SK-N-SH treated with all-trans-retinoic acid at 6 μM for 48 hours (cell line): ENCODE measurements around the gene KPNA1.

Source experiments
- ATAC-seq: fragments of 200-7000 bp; cut with Tn5 transposase; 3 replicates; pipeline ENCODE4 v1.9.1; 2020; ENCODE audit warnings: mild to moderate bottlenecking, moderate library complexity
- ARNTL ChIP-seq: fragments of 450-650 bp; formaldehyde crosslinking; IDR thresholded peaks from 2 replicates; pipeline ENCODE4 v1.5.0; 2020; ENCODE audit warnings: low read depth, mild to moderate bottlenecking, moderate library complexity, borderline replicate concordance
- BACH2 ChIP-seq: fragments of 250-450 bp; sonication (Bioruptor Pico); IDR thresholded peaks from 2 replicates; pipeline ENCODE4 v1.9.0; 2021; ENCODE audit warnings: mild to moderate bottlenecking, borderline replicate concordance
- CSDC2 ChIP-seq: fragments of 250-450 bp; sonication (Bioruptor Pico); IDR thresholded peaks from 2 replicates; pipeline ENCODE4 v1.5.0; 2020; ENCODE audit warnings: mild to moderate bottlenecking, moderate library complexity
- ESRRG ChIP-seq: fragments of 250-450 bp; sonication (Bioruptor Pico); IDR thresholded peaks from 2 replicates; pipeline ENCODE4 v1.6.1; 2021; ENCODE audit warnings: mild to moderate bottlenecking
- GLIS3 ChIP-seq: fragments of 250-450 bp; sonication (Bioruptor Pico); IDR thresholded peaks from 2 replicates; pipeline ENCODE4 v1.5.0; 2020; ENCODE audit warnings: mild to moderate bottlenecking, moderate library complexity
- ISL1 ChIP-seq: fragments of 250-450 bp; sonication (Bioruptor Pico); IDR thresholded peaks from 2 replicates; pipeline ENCODE4 v2.1.2; 2022; ENCODE audit warnings: mild to moderate bottlenecking, moderate library complexity
- OSR1 ChIP-seq: fragments of 250-450 bp; sonication (Bioruptor Pico); IDR thresholded peaks from 2 replicates; pipeline ENCODE4 v1.8.0; 2022; ENCODE audit warnings: moderate library complexity, mild to moderate bottlenecking, inconsistent platforms
- PATZ1 ChIP-seq: fragments of 250-450 bp; sonication (Bioruptor Pico); IDR thresholded peaks from 2 replicates; pipeline ENCODE4 v1.8.0; 2020; ENCODE audit warnings: mild to moderate bottlenecking, moderate library complexity, borderline replicate concordance
- RARB ChIP-seq: fragments of 250-450 bp; sonication (Bioruptor Pico); IDR thresholded peaks from 2 replicates; pipeline ENCODE4 v1.8.0; 2021; ENCODE audit warnings: mild to moderate bottlenecking, moderate library complexity
- SNAI2 ChIP-seq: fragments of 250-450 bp; sonication (Bioruptor Pico); IDR thresholded peaks from 2 replicates; pipeline ENCODE4 v1.5.0; 2020; ENCODE audit warnings: mild to moderate bottlenecking, moderate library complexity
- TCF4 ChIP-seq: fragments of 250-450 bp; sonication (Bioruptor Pico); IDR thresholded peaks from 2 replicates; pipeline ENCODE4 v1.8.0; 2021; ENCODE audit warnings: mild to moderate bottlenecking, moderate library complexity, borderline replicate concordance
- TOX ChIP-seq: fragments of 250-450 bp; sonication (Bioruptor Pico); IDR thresholded peaks from 2 replicates; pipeline ENCODE4 v1.8.0; 2021; ENCODE audit warnings: mild to moderate bottlenecking, moderate library complexity, borderline replicate concordance
- TSHZ2 ChIP-seq: fragments of 250-450 bp; sonication (Bioruptor Pico); IDR thresholded peaks from 2 replicates; pipeline ENCODE4 v1.5.0; 2020; ENCODE audit warnings: mild to moderate bottlenecking, moderate library complexity
- ZC3H10 ChIP-seq: fragments of 250-450 bp; sonication (Bioruptor Pico); IDR thresholded peaks from 2 replicates; pipeline ENCODE4 v1.5.1; 2021; ENCODE audit warnings: mild to moderate bottlenecking, moderate library complexity
- ZFP3 ChIP-seq: fragments of 250-450 bp; sonication (Bioruptor Pico); IDR thresholded peaks from 2 replicates; pipeline ENCODE4 v1.5.0; 2020; ENCODE audit warnings: mild to moderate bottlenecking, moderate library complexity
- ZFP30 ChIP-seq: fragments of 450-650 bp; formaldehyde crosslinking; IDR thresholded peaks from 2 replicates; pipeline ENCODE4 v1.5.0; 2022; ENCODE audit warnings: mild to moderate bottlenecking, moderate library complexity
- ZNF565 ChIP-seq: fragments of 450-650 bp; formaldehyde crosslinking; conservative IDR thresholded peaks from 2 replicates; pipeline ENCODE4 v1.5.0; 2020; ENCODE audit warnings: low read depth, mild to moderate bottlenecking, moderate library complexity
- ZNF8 ChIP-seq: fragments of 450-650 bp; formaldehyde crosslinking; IDR thresholded peaks from 2 replicates; pipeline ENCODE4 v1.5.0; 2020; ENCODE audit warnings: mild to moderate bottlenecking, moderate library complexity
- TF ChIP-seq, protein P1 (sequence below): fragments of 250-450 bp; sonication (Bioruptor Pico); IDR thresholded peaks from 2 replicates; pipeline ENCODE4 v1.5.1; 2020; ENCODE audit warnings: low read depth, mild to moderate bottlenecking, moderate library complexity
- TF ChIP-seq, protein P2 (sequence below): fragments of 250-450 bp; sonication (Bioruptor Pico); IDR thresholded peaks from 2 replicates; pipeline ENCODE4 v1.8.0; 2021; ENCODE audit warnings: low read depth, mild to moderate bottlenecking, moderate library complexity, borderline replicate concordance
- TF ChIP-seq, protein P3 (sequence below): fragments of 250-450 bp; sonication (Bioruptor Pico); IDR thresholded peaks from 2 replicates; pipeline ENCODE4 v1.5.1; 2021; ENCODE audit warnings: mild to moderate bottlenecking, moderate library complexity

Gene KPNA1

DNA sequence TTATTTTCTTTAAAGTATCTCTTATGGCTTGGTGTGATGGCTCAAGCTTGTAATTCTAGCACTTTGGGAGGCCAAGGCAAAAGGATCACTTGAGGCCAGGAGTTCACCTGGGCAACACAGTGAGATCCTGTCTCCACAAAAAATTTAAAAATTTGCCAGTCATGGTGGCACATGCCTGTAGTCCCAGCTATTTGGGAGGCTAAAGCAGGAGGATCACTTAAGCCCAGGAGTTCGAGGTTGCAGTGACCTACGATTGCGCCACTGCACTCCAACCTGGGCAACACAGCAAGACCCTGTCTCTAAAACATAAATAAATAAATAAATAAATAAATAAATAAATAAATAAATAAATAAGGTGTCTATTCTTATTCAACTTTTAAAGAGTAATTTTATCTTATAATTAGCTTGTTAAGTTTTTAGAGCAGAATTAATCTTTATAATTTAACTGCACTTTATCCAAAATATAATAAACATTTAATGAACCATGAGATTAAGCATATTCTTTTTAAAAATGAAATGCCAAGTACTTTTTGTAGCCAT is 48.0 kb downstream of the KPNA1 start (continued):
- TF ChIP-seq TSHZ2 (CRISPR knock-in tag) (no peak), SNAI2 (no peak), ZNF565 (CRISPR knock-in tag) (no peak), ISL1 (CRISPR knock-in tag) (no peak)

DNA sequence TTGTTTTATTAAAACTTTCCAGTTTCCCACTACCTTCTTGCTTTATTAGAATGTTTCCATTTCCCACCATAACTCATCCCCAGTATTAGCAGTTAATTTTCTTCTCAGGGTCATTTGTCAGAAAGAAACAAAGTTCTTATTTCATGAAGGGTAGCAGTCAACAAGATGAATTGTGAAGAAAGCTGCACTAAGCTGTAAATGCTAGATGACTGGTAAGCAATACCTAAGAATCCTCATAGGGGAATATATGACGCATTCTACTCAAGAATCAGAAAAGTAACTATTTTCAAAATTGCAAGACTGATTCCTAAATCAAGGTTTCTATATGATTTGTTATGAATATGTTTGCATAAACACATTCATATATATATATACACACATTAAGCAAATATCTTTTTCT is 50.1 kb downstream of the KPNA1 start:
- no peak for ATAC-seq
- TF ChIP-seq, protein P1, sequence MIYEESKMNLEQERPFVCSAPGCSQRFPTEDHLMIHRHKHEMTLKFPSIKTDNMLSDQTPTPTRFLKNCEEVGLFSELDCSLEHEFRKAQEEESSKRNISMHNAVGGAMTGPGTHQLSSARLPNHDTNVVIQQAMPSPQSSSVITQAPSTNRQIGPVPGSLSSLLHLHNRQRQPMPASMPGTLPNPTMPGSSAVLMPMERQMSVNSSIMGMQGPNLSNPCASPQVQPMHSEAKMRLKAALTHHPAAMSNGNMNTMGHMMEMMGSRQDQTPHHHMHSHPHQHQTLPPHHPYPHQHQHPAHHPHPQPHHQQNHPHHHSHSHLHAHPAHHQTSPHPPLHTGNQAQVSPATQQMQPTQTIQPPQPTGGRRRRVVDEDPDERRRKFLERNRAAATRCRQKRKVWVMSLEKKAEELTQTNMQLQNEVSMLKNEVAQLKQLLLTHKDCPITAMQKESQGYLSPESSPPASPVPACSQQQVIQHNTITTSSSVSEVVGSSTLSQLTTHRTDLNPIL (CRISPR knock-in tag): no peak
- TF ChIP-seq ZFP3 (no peak), GLIS3 (CRISPR knock-in tag) (no peak), ZC3H10 (CRISPR knock-in tag) (no peak)
- TF ChIP-seq, all 23 proteins: peak for 0

DNA sequence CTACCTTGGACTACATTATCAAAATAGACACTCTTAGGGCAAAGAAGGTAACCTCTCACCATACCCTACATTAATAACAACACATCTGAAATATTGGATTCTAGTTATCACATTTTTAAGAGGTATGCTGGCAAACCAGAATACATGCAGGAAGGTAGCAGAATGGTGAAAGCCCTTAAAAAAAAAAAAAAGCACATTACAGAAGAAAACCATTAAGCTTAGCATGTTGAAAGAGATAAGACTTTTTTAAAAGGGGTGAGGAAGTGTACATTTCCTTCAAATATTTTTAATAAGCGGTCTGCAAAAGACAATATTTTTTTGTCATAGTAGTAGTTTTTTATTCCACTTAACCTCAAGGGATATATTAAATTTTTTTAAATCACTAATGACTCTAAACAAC is 52.3 kb downstream of the KPNA1 start:
- no peak for TF ChIP-seq GLIS3 (CRISPR knock-in tag)
- no peak for TF ChIP-seq SNAI2
- no peak for TF ChIP-seq ZNF8 (CRISPR knock-in tag)
- TF ChIP-seq ZFP3: no peak
- TF ChIP-seq ARNTL (CRISPR knock-in tag): no peak
- TF ChIP-seq, protein P1 (CRISPR knock-in tag): no peak
- no peak for TF ChIP-seq BACH2 (CRISPR knock-in tag)
- no peak for TF ChIP-seq CSDC2 (CRISPR knock-in tag)
- TF ChIP-seq, protein P2, sequence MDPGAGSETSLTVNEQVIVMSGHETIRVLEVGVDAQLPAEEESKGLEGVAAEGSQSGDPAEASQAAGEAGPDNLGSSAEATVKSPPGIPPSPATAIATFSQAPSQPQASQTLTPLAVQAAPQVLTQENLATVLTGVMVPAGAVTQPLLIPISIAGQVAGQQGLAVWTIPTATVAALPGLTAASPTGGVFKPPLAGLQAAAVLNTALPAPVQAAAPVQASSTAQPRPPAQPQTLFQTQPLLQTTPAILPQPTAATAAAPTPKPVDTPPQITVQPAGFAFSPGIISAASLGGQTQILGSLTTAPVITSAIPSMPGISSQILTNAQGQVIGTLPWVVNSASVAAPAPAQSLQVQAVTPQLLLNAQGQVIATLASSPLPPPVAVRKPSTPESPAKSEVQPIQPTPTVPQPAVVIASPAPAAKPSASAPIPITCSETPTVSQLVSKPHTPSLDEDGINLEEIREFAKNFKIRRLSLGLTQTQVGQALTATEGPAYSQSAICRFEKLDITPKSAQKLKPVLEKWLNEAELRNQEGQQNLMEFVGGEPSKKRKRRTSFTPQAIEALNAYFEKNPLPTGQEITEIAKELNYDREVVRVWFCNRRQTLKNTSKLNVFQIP (CRISPR knock-in tag): no peak
- TF ChIP-seq RARB: no peak
- TF ChIP-seq TOX: no peak
- TF ChIP-seq ZC3H10 (CRISPR knock-in tag): no peak
- no peak for TF ChIP-seq ZNF565 (CRISPR knock-in tag)
- no peak for TF ChIP-seq OSR1 (CRISPR knock-in tag)
- no peak for TF ChIP-seq PATZ1 (CRISPR knock-in tag)
- TF ChIP-seq ZFP30 (CRISPR knock-in tag): no peak
- TF ChIP-seq, protein P3, sequence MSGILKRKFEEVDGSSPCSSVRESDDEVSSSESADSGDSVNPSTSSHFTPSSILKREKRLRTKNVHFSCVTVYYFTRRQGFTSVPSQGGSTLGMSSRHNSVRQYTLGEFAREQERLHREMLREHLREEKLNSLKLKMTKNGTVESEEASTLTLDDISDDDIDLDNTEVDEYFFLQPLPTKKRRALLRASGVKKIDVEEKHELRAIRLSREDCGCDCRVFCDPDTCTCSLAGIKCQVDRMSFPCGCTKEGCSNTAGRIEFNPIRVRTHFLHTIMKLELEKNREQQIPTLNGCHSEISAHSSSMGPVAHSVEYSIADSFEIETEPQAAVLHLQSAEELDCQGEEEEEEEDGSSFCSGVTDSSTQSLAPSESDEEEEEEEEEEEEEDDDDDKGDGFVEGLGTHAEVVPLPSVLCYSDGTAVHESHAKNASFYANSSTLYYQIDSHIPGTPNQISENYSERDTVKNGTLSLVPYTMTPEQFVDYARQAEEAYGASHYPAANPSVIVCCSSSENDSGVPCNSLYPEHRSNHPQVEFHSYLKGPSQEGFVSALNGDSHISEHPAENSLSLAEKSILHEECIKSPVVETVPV (CRISPR knock-in tag): no peak
- no peak for TF ChIP-seq ESRRG (CRISPR knock-in tag)
- no peak for TF ChIP-seq TCF4 (CRISPR knock-in tag)
- no peak for ATAC-seq
